Activated CD4-positive, alpha-beta T cell treated with anti-CD3 and anti-CD28 coated beads for 24 hours (primary cell): Measurements from ENCODE around the gene CALN1.
"Not testable (repeated sequence)": the region's sequence is repeated elsewhere in the genome, so short reads cannot be mapped to it uniquely, and the experiment has no call there.

ENCODE experiments used
- DNase-seq, 2 donors: peaks; one replicate each; pipeline ENCODE4 v3.0.0-alpha.2; 2020; ENCODE audit warnings: low read depth in 2 of 2

Gene CALN1

DNA sequence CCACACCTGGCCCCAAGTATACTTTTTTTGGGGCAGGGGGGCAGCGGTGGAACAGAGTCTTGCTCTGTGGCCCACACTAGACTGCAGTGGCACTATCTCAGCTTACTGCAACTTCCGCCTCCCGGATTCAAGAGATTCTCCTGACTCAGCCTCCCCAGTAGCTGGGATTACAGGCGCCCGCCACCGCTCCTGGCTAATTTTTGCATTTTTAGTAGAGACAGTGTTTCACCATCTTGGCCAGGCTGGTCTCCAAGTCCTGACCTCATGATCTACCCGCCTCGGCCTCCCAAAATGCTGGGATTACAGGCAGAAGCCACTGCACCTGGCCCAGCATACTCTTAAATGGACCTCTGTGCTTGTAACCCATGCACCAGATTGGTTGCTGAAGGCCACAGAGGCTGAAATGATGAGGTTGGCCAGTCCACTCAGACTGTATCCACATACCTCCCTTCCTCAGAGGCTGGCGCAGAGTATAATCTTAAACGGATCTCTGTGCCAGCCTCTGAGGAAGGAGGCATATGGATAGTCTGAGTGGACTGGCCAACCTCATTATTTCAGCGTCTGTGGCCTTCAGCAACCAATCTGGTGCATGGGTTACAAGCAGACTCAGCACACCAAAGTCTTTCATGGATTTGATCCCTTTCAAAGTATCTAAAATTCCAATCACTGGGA, 3.0 kb downstream of the CALN1 start:
- no peak for DNase-seq

DNA sequence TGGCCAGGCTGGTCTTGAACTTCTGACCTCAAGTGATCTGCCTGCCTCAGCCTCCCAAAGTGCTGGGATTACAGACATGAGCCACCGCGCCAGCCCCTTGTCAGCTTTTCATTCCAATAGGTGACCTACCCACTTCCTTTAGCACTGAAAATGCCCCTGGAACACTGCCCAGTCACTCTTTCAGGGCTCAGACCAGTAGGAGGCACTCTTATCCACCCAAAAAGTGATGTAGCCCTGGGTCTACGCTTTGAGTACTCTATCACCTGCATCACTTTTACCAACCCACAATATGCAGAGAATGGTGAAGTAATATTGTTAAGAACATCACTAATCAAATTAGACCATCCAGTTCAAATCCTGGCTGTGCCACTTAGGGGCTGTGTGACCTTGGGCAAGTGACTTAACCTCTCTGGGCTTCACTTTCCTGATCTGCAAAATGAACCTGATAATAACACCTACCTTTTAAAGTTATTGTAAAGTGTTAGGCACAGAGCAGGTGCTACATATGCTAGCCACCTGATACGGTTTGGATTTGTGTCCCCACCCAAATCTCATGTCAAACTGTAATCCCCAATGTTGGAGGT, 5.2 kb downstream of the CALN1 start:
- DNase-seq, result no peak

DNA sequence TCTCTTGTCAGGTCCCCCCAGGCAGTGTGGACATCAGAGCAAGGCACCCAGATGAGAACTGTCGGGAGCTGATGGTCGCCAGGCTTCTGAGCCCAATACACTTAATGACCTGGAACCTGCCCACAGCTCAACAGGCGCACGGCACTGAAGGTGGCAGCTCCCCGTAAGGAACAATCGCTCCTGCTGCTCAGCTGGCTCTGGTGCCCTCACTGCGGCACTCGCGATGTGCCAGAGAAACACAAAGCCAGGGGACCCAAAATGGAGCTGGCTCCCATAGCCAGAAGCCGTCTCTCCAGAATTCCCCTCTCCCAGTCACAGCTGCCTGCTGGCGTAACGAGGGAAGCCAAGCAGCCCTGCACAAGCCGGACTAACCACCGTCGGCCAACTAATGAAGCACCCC, 6.3 kb downstream of the CALN1 start:
- no peak for DNase-seq

GRCh38 chr7:72405418-72405817, 6.7 kb downstream of the CALN1 start:
- DNase-seq, result no peak

- DNase-seq, result no peak
Observed at GRCh38 chr7:72404743-72405142, 7.4 kb downstream of the CALN1 start.

DNA sequence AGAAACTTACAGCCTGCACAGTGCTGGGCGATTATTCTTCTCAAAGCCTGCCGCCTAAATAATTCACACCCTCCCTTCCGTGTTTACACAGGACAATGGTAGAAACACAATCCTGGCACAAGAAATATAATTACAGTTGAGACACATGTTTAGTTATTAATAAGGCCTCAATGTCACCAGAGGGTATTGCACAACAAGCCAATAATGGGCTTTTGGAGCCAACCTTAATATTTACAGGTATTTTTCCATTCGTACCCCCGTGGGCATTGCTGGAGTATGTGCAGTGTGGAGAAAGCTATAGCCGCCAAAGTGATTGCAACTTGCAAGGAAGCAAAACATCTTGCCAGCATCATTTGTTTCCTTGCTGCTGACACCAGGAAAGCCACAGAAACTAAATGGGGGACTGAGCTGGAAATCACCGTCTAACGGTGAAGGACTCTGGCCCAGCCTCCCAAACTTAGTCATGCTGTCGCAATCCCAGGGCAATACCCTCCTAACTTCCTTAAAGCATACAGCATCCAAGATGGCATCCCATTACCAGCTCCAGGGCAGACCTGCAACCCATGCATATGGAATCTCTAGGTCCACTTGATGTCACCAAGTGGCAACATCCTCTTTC, 8.6 kb downstream of the CALN1 start:
- DNase-seq, result no peak

DNA sequence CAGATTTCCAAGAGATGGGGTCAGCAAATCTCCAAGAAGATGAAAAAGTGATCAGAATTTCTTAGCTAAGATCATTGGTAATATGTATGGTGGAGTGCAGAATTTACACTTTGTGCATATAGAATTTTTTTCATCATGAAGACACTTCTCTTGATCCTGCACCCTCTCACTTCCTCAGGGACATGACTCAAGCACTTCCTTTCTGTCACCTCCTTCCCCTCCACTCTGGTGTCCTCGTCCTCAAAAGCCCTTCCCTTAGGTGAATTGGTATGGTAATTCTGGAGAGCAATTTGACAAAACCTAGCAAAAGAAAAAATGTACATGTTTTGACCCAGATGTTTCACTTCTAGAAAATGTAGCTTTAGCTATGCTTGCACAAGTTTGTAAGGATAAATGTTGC, 18.1 kb downstream of the CALN1 start:
- DNase-seq, result no peak

- DNase-seq, result no peak
Observed at GRCh38 chr7:72391821-72392377, 20.2 kb downstream of the CALN1 start.

DNA sequence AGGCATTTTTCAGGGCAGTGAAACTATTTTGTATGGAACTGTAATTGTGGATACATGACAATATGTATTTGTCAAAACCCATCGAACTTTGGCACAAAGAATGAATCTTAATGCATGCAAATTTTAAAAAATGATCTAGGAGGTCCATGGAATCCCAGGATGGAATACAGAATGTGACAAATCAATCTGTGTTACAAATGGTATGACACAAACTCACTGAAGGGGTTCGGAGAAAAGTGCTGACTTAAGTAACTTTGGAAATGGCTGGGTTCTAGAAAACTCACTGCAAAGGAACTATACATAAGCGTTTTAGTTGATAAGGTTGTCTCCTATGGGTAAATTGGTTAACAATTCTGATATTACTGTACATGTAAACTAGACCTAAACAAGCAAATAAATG, 26.0 kb downstream of the CALN1 start:
- DNase-seq, result no peak

DNA sequence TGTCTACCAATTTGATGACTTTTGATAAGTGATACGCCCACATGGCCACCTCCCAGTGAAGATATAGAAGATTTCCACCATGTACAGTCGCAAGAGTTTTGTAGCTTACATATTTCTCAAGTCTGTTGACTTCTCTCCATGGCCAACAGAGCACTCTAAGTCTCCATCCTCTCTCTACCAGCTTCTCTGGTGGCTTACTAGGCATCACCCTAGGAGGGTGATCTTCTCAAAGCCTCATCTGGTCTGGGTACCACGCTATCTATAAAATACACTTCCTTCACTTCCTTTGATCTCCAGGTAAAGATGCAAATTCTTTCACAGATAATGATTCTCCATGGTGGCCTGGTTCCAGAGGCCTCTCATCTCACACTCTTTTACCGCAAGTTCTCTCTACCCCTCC, 49.9 kb downstream of the CALN1 start:
- DNase-seq, result no peak

- no peak for DNase-seq
Observed at GRCh38 chr7:72345208-72345727, 66.9 kb downstream of the CALN1 start.

GRCh38 chr7:72343991-72344390, 68.1 kb downstream of the CALN1 start:
- no peak for DNase-seq

- DNase-seq, result not testable (repeated sequence)
Observed at GRCh38 chr7:72343354-72343753, 68.8 kb downstream of the CALN1 start.

DNA sequence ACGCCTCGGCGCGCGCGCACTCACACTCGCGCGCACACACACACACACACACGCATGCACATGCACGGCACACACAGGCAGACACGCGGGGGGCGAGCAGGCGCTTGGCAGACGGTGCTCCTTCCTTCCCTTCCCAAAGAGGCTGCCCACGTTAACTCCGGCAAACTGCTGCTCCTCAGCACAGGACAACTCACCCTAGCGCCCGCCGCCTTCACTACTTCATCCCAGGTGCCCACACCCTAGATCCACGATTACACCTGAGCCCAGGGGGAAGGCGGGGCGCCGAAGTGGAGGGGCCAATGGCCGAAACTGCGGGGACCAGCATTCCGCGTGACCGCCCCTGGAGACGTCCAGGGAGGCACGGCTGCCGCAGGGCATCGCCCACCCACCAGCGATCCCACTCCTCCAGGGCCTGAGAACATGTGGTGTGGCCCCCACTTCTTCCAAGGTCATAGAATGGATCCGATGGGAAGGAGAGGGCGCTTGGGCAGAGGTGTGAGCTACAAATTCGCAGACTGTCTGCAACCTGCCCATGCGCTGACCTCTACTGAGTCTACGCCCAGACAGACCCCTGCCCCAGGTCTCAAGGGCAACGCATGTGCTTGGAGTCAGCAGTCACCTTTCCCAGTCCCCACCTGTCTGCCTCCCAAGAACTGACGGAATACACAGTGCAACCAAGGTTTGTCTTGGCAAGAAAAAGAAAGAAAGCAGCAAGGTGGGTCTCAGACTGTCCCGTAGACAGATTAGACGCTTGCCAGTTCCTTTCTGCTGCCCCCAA, 74.6 kb downstream of the CALN1 start:
- no peak for DNase-seq

- DNase-seq, result no peak
Observed at GRCh38 chr7:72336632-72337389, 75.3 kb downstream of the CALN1 start.

DNA sequence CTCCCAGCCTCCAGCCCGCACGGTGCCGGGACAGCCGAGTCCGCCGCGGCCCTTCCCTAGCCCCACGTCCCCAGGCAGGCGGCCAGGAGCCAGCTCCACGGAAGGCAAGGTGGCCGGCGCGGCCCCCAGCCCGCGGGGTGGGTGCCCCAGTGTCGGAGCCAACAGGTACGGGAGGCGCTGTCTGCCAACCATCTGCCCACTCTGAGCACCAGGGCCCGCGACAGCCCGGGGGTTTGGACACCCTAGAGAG, 75.8 kb downstream of the CALN1 start:
- no peak for DNase-seq

DNA sequence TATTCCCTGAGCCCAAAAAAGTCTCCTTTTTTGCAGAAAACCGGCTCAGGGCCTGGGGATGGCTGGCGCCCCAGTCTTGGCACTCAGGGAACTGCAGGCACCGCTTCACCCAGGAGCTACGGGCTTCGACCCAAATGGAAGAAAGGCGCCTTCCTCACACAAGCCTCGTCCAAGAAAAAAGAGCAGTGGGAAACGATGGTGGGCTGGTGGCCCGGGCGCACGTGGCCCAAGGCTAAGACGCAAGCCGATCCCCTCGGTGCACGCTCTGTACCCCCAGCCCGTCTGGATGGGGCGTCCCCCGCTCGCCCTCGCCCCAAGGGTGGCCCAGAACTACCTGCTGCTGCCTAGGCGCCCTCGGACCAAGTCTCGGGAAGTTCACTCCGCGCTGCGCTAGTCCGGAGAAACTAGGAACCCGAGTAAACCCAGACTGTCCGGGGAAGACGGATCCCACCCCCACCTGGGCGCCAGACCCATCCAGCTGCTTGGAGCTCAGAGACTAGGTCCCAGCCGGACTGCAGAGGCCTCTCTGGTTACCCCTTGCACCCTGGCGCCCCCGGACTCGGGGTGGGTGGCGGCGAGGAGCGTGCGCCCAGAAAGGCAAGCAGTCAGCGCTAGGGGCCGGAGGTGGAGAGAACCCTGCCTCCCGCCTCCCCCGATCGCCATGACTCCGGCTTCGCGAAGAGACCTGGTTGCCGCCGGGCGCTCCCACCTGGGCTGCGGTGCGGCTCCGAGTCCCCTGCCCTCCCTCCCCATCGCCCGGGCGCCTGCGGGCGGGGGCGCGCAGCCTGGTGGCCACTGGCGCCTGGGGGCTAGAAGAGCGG, 76.4 kb downstream of the CALN1 start:
- no peak for DNase-seq

GRCh38 chr7:72334698-72335097, 77.4 kb downstream of the CALN1 start:
- no peak for DNase-seq

- DNase-seq, result no peak
Observed at GRCh38 chr7:72334066-72334465, 78.1 kb downstream of the CALN1 start.

DNA sequence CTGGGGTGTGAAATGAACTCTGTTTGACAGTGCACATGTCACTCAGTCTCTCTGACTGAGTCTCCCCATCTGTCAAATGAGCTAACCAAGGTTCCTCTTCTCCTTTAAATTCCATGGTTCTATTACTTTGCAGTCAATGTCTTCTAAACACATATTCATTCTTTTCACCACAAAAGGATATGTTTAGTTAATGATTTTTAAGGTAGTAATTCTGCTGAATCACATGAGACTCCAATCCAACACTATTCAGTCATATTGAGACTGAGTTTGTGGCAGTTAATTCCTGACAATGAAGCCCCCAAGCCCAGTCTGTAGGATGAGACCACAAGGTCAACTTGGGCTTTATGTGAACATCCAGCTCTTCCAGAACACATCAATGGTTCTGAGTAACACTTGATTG, 85.3 kb downstream of the CALN1 start:
- DNase-seq, result no peak

- DNase-seq, result no peak
Observed at GRCh38 chr7:72326365-72326764, 85.8 kb downstream of the CALN1 start.
